NCI-H1694 (cell line): Measurements from ENCODE around the gene LRPPRC.
"Not testable (repeated sequence)": the region's sequence is repeated elsewhere in the genome, so short reads cannot be mapped to it uniquely, and the experiment has no call there.

ENCODE experiments used
- DNase-seq: peaks from one replicate; lab custom pipeline; 2025; lab: John Stamatoyannopoulos, UW

The LRPPRC gene

DNA sequence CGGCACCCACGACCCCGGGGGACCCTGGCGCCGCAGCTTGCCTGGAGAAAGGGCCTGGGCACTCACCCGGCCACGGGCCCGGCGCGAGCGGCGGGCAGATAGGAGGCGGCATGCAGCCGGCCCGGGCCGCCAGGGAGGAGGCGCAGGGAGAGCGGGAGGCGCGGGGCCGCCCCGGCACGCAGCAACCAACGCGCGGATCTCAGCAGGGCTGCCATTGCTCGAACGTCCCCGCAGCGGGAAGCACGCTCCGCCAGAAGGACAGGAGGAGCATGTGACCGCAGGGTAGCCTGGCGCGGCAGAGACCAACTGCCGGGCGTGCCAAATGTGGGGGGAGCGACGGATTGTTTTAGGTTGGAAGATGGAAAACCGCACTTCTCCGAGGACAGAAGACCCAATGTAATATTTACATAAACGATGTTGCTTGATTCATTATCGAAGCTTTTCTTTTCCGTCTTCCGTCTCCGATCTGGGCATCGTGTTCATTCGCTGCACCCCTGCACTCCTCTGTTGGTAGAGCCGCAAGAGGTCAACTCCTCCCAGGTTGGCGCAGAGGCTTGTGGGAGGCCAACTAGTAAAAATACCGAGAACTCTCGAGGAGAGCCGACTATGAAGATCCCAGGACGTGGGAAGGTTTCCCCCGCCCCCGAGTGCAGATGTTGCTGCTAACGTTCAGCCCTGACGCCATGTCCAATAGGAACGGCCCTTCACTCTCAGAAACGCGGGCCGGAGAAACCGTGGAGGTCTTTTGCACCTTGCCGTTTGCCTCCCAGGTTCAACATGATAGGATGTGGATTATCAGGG, at the start of gene LRPPRC:
TSS of gene LRPPRC (minus strand) at position 257 of the 801 bp plus-strand sequence. CDS start at position 215, 42 bp downstream.
- DNase-seq: peak; percentile 95

- DNase-seq: no peak
Observed at GRCh38 chr2:44045061-44045460, 49.3 kb upstream of the LRPPRC start.

DNA sequence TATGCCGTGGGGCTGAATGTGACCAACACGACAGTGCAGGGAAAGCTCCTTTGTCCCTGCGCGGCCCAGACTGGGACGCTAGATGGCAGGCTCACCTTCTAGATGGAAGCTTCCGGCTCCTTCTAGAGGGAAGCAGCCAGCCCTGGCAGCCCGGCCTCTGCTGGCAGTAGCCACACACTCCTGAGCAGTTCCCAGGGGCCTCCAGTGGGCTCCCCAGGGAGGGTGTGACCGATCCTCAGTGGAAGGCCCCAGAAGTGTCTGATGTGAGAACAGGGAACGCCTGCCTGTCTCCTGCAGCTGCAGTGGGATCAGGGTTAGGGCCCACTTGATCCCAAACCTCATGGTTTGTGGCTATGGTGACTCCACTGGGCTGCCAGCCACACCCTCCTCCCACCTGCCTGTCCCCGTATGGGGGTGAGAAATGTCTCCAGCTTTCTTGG, 48.5 kb upstream of the LRPPRC start:
- DNase-seq: peak; percentile 82

DNA sequence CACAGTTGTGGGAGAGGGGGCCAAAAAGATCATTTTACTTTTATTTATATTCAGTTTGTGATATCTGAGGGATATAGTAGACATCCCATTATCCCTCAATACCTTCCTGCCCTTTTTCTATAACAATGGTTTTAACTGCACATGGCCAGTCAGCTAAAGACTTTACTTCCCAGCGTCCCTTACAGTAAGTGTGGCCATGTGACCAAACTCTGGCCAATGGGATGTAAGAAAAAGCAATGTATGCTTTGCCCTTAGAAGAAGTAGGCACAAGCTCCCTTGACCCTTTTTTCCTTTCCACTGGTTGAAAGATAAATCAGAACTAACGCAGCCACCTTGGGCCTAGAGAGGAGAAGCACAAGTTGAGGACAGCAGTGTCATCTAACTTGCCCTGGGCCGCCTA, 44.6 kb upstream of the LRPPRC start:
- DNase-seq: no peak

GRCh38 chr2:44038277-44038676, 42.5 kb upstream of the LRPPRC start:
- DNase-seq: no peak

DNA sequence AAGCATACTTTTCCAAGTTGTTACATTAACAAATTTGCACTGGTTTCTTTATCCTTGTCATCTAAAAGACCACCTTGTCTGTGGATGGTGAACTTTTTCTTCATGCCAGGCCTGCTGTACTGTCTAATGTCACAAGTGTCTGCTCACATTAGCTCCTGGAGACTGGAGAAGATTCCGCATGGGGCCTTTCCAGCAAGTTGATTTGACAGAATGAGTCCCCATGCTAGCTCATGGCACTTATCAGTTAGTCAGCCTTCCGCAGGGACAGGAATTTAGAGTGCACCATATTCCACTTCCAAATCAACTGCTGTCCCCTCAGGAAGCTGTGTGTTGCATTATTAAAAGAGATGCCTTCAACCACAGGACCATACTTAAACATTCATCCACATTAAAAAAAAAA, 41.4 kb upstream of the LRPPRC start:
- no peak for DNase-seq

GRCh38 chr2:44033947-44034346, 38.2 kb upstream of the LRPPRC start:
- no peak for DNase-seq

- DNase-seq: not testable (repeated sequence)
Observed at GRCh38 chr2:44027076-44027475, 31.3 kb upstream of the LRPPRC start.

DNA sequence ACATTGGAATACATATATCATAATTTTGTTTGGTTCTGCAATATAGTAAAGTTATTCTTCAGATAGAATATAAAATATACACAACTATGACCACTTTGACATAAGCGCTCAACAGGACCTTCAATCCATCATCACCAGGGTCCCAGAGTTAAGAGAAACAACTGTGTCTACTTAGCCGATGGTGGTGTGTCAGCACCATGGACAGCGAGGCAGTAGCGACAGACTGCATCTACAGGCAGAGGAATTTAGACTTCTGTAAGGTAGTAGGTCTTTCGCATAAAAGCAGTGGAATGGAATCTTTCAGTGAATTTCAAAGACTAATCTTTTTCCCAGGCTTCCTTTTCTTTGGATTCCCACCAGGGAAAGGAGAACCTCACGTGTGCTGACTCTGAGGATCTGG, 20.5 kb upstream of the LRPPRC start:
- no peak for DNase-seq

- DNase-seq: no peak
Observed at GRCh38 chr2:44015239-44015638, 19.4 kb upstream of the LRPPRC start.

GRCh38 chr2:44013205-44013604, 17.4 kb upstream of the LRPPRC start:
- DNase-seq: not testable (repeated sequence)

GRCh38 chr2:44010266-44010665, 14.5 kb upstream of the LRPPRC start:
- DNase-seq: no peak

GRCh38 chr2:44009136-44009735, 13.4 kb upstream of the LRPPRC start:
- DNase-seq: no peak

GRCh38 chr2:44005846-44006245, 10.1 kb upstream of the LRPPRC start:
- no peak for DNase-seq

- DNase-seq: no peak
Observed at GRCh38 chr2:44004735-44005602, 9.2 kb upstream of the LRPPRC start.

DNA sequence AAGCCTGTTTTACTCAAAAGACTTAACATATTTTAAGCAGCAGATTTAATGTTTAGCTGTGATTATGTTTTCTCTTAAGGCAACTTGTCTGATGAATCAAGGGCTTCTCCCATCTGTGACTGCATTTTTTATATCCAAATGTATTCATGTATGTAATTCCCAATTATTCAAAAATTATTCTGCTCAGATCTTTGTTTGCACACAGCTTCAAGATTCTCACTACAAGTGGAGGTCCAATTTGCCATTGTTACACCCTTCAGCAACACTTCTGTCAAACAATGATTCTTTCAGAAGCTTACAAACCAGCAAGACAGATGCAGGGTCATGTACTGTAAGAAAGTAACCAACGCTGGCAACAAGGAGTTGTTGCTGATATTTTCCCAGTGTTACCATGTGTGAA, 5.9 kb upstream of the LRPPRC start:
- DNase-seq: no peak

DNA sequence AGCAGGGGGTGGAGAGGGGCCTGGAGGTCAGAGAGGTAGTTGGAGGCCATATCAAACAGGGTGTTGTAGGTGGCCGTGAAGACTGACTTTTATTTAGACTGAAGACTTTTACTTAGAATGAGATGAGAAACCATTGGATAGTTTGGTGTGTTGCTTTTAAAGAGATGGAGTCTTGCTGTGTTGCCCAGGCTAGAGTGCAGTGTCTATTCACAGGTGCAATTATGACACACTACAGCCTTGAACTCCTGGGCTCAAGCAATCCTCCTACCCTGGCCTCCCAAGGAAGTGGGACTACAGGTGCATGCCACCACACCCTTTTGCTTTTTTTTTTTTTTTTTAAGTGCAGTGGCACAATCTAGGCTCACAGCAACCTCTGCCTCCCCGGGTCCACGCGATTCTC, 2.5 kb upstream of the LRPPRC start:
- no peak for DNase-seq

- no peak for DNase-seq
Observed at GRCh38 chr2:43993437-43993836, 2.4 kb downstream of the LRPPRC start.

DNA sequence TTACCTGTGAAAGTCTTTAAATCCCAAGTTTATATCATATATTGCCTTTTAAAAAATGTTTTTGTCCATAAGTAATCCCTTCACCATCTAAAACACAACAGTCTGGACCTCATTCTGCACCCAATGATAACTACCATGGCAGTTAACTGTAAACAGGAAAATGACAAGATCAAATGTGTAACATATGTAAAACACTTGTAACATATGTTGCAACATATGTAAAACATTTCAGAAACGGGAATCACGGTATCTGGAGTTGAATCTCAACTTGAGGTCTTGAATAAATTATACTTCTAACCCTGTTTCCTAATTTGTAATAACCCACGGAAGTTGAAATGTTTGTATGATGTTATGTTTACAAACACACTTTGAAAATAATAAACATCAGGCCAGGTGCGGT, 6.2 kb downstream of the LRPPRC start:
- no peak for DNase-seq

GRCh38 chr2:43986600-43986999, 9.2 kb downstream of the LRPPRC start:
- no peak for DNase-seq

DNA sequence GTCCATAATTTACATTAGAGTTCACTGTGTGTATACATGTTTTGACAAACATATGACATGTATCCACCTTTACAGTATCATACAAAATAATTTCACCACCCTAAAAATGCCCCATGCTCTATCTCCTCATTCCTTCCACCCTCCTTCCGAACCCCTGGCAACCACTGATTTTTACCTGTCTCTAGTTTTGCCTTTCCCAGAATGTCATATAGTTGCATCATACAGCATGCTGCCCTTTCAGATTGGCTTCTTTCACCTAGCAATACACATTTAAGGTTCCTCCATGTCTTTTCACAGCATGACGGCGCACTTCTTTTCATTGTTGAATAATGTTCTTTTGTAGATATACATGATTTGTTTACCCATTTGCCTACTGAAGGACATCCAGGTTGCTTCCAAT, 10.4 kb downstream of the LRPPRC start:
- no peak for DNase-seq

DNA sequence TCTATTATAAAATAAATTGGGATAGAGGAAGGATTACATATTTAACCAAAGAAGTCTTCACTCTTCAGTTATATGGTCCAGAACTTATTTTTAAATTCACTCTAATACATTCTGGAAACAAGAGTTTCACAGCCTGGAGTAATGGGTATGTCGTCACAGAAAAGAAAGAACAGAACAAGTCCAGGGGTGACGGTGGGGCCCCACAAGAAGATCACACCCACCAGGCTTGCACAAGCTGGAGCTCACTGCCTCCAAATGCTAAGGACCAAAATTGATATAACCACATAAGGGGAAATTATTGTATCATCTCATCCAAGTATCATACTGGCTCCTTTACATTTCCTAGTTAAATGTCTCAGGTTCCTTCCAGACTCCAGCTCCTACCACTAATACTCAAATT, 11.3 kb downstream of the LRPPRC start:
- DNase-seq: no peak

DNA sequence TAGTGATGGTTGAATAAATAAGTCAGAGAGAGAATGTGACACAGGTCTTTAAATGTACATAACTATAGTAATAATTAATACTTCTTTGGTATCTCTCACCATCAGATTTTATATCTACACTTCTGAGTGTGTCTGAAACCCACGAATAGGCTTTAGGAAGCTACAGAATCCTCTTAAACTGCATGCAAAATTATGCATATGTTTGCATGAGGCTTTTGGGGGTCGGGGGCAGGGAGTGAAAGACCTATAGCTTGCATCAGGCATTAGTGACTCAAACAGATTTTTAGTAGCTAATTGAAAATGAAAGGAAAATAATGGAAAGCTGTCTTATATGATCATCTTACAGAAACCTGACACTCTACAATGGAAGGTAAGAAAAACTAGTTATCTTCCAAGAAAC, 14.9 kb downstream of the LRPPRC start:
- DNase-seq: no peak
